HL-60 (cell line): Measurements from ENCODE around the gene IFI30.

Experiments used
- DNase-seq, 2 experiments: peaks; one replicate each; pipeline ENCODE4 v3.0.0-alpha.2; 2010 to 2020; ENCODE audit warnings: low read depth in 1 of 2, low spot score in 1 of 2
- H3K27ac ChIP-seq: fragments of 250-450 bp; sonication (Bioruptor Pico); replicated peaks from 2 replicates; pipeline ENCODE4 v1.5.1; 2020; ENCODE audit warnings: mild to moderate bottlenecking, moderate library complexity
- H3K27me3 ChIP-seq: fragments of 250-450 bp; sonication (Bioruptor Pico); 2 replicates; pipeline ENCODE4 v1.5.1; 2021; ENCODE audit warnings: mild to moderate bottlenecking, moderate library complexity; ENCODE audit not compliant: insufficient read depth, poor library complexity, severe bottlenecking
- H3K4me3 ChIP-seq: replicated peaks from 2 replicates; pipeline ENCODE4 v1.5.1; 2011; ENCODE audit warnings: mild to moderate bottlenecking, control low read depth, low read length; ENCODE audit not compliant: insufficient read depth
- GABPA ChIP-seq: IDR thresholded peaks from 2 replicates; pipeline ENCODE4 v1.6.1; 2012; ENCODE audit warnings: low read depth
- POLR2AphosphoS5 ChIP-seq: IDR thresholded peaks from 2 replicates; pipeline ENCODE4 v1.6.1; 2012; ENCODE audit warnings: low read depth
- SPI1 ChIP-seq: IDR thresholded peaks from 2 replicates; pipeline ENCODE4 v1.6.1; 2012; ENCODE audit warnings: low read depth, mild to moderate bottlenecking, borderline replicate concordance
- TF ChIP-seq, protein P1 (sequence below): IDR thresholded peaks from one replicate; pipeline ENCODE4 v1.5.1; 2011; ENCODE audit warnings: low read length, control low read depth, inconsistent platforms; ENCODE audit not compliant: insufficient read depth
- TF ChIP-seq, protein P2 (sequence below): IDR thresholded peaks from 2 replicates; pipeline ENCODE4 v1.6.1; 2012; ENCODE audit warnings: low read depth; ENCODE audit not compliant: insufficient replicate concordance

Gene IFI30

DNA sequence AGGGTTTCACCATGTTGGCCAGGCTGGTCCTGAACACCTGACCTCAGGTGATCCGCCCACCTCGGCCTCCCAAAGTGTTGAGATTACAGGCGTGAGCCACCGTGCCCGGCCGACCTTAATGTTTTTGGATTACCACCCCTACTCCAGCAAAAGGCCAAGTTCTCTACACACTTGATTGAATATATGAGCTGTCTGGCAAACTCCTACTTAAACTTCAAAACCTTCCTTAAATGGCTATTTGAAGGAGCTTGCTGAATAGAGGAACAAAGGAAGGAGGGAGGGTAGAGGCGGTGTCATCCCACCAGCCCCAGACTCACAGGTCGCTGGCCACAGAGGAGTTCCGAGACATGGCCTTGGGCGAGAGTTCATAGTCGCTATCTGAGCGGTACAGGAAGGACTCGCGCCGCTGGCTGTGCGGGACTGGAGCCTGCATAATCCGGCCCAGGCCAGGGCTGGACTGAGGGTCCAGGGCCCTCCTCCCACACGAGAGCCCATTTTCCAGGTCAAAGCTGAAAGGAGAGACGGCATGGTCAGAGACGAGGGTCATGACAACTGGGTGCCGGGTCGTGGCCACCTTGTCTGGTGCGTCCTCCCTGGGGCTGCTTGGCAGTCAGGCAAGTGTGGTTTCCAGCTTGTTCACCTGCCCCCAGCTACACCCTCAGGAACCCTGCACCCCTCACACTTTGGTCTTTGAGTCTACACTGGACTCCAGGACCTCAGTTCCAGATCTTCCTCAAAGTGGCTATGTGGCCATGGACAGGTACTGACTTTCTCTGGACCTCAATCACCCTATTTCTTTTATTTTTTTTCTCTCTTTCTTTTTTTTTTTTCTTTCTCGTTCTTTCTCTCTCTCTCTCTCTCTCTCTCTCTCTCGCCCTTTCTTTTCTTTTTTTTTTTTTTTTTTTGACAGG lies 48.5 kb downstream of the IFI30 start:
- Histone ChIP-seq H3K4me3 (no peak overlapping the region), H3K27ac (no peak overlapping the region), H3K27me3 (peaks cover 41% of the 10 kb centered on the region)
- no peak for DNase-seq
- TF ChIP-seq, protein P1, sequence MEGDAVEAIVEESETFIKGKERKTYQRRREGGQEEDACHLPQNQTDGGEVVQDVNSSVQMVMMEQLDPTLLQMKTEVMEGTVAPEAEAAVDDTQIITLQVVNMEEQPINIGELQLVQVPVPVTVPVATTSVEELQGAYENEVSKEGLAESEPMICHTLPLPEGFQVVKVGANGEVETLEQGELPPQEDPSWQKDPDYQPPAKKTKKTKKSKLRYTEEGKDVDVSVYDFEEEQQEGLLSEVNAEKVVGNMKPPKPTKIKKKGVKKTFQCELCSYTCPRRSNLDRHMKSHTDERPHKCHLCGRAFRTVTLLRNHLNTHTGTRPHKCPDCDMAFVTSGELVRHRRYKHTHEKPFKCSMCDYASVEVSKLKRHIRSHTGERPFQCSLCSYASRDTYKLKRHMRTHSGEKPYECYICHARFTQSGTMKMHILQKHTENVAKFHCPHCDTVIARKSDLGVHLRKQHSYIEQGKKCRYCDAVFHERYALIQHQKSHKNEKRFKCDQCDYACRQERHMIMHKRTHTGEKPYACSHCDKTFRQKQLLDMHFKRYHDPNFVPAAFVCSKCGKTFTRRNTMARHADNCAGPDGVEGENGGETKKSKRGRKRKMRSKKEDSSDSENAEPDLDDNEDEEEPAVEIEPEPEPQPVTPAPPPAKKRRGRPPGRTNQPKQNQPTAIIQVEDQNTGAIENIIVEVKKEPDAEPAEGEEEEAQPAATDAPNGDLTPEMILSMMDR: no peak
- TF ChIP-seq GABPA (no peak), POLR2AphosphoS5 (no peak), SPI1 (no peak)
- TF ChIP-seq, protein P2, sequence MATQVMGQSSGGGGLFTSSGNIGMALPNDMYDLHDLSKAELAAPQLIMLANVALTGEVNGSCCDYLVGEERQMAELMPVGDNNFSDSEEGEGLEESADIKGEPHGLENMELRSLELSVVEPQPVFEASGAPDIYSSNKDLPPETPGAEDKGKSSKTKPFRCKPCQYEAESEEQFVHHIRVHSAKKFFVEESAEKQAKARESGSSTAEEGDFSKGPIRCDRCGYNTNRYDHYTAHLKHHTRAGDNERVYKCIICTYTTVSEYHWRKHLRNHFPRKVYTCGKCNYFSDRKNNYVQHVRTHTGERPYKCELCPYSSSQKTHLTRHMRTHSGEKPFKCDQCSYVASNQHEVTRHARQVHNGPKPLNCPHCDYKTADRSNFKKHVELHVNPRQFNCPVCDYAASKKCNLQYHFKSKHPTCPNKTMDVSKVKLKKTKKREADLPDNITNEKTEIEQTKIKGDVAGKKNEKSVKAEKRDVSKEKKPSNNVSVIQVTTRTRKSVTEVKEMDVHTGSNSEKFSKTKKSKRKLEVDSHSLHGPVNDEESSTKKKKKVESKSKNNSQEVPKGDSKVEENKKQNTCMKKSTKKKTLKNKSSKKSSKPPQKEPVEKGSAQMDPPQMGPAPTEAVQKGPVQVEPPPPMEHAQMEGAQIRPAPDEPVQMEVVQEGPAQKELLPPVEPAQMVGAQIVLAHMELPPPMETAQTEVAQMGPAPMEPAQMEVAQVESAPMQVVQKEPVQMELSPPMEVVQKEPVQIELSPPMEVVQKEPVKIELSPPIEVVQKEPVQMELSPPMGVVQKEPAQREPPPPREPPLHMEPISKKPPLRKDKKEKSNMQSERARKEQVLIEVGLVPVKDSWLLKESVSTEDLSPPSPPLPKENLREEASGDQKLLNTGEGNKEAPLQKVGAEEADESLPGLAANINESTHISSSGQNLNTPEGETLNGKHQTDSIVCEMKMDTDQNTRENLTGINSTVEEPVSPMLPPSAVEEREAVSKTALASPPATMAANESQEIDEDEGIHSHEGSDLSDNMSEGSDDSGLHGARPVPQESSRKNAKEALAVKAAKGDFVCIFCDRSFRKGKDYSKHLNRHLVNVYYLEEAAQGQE: no peak

DNA sequence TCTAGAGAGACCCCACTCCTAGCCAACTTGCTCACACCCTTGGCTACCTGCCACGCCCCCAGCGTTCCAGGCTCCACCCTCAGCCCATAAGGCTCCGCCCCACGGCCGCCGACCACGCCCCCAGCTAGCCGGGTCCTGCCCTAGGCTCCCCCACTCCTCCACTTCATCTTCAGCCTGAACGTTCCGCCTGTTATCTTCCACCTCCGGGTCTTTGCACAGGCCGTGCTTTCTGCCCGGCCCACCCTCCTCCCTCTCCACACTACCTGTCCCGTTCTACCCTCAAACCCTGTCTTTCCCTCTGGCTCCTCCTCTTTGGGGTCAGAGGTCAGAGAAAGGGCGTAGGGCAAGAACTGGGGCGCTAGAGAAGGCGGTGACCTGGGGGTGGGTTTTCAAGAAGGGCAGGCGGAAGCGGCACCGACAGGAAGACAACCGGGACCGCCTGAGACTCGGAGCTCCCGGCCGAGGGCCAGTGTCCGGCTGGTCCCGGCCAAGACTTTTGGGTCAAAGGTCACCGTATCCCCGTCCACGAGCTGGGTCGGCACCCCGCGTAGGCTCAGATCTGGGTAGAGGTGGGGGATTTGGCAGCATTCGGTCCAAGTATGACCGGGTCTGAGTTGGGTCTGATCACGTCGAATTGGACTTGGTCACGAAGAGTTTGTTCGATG lies 50.4 kb downstream of the IFI30 start:
- H3K27me3 ChIP-seq: peaks cover 41% of the 10 kb centered on the region
- H3K27ac ChIP-seq: no peak overlapping the region
- H3K4me3 ChIP-seq: peak overlapping the region; percentile 70
- no peak for DNase-seq
- TF ChIP-seq, protein P1: no peak
- TF ChIP-seq GABPA (no peak), SPI1 (no peak), POLR2AphosphoS5 (no peak)
- TF ChIP-seq, protein P2: no peak

DNA sequence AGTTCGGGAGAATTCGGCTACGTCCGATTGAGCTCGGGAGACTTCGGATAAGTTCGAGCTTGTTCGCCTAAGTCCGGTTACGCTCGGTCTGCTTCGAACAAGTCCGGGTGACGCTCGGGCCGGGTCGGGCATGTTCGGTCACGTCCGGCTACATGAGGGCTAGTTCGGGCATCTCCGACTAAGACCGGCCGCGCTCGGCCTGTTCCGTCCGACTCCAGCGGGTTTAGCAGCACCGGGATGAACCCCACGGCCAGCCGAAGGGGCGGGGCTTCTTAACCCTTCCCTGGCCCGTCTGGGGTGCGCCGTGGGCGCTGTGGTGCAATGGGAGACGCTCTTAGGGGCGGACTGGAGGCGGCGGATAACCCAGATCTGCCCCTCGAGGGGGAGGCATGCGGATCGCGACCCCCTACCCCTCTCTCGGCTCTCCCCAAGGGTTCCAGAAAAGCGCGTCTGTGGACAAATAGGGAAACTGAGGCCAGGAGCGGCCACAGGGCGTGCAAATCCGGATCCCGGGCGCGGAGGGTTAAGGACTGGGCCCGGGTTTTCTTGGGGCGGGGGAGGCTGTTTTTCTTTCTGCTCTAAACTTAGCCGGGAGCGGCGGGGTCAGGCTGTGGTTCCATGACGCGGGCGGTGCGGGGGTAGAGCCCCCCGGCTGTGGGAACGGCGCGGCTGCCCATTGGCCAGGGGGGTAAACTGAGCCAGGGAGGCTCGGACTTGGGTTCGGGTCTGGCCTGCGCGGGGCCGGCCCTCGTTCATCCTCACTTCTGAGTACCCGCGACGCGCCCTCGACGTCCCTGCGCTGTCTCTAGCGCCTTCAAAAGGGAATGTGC lies 51.1 kb downstream of the IFI30 start:
- H3K4me3 ChIP-seq: peak overlapping the region; percentile 70
- H3K27me3 ChIP-seq: peaks cover 40% of the 10 kb centered on the region
- peak; percentile 93 to 94 for DNase-seq
- TF ChIP-seq, protein P2: no peak
- TF ChIP-seq SPI1 (no peak), GABPA (no peak), POLR2AphosphoS5 (no peak)
- TF ChIP-seq, protein P1: no peak
- H3K27ac ChIP-seq: no peak overlapping the region
